HepG2 (cell line): ENCODE measurements around the gene GRAP. TPM values are rescaled to one million over a fixed set of nuclear protein-coding genes. Genes with fewer than 3 reads are reported as not detected.

Experiments used
- ATAC-seq: fragments of 200-7000 bp; cut with Tn5 transposase; 3 replicates; pipeline ENCODE4 v1.9.1; 2020; ENCODE audit warnings: mild to moderate bottlenecking, moderate library complexity
- BruUV-seq: library from RNA; stranded (reverse); fragments of 400-500 nt; replicated peaks from 2 replicates; lab custom pipeline; 2021; lab: Mats Ljungman, UMichigan
- CTCF ChIA-PET: fragments of 300-600 bp; formaldehyde crosslinking; extraction: SDS; loops from one replicate; lab custom pipeline; 2021; ENCODE audit warnings: low total read pairs, inconsistent platforms, low intra/inter-chr PET ratio; lab: Yijun Ruan, JAX
- POLR2A ChIA-PET: fragments of 350-600 bp; sonication (Branson Sonifier 250); formaldehyde crosslinking; loops from one replicate; lab custom pipeline; 2020; ENCODE audit warnings: antibody characterized with exemption, inconsistent platforms; lab: Yijun Ruan, JAX
- DNase-seq: peaks from one replicate; pipeline ENCODE4 v3.0.0-alpha.2; 2015; ENCODE audit warnings: low spot score
- FAIRE-seq: peaks from 3 replicates; lab custom pipeline; 2011; peaks lifted over from hg19 to GRCh38; lab: Jason Lieb, UNC
- H2AFZ ChIP-seq: one replicate; pipeline ENCODE4 v1.6.1; 2011; ENCODE audit warnings: low read length, inconsistent platforms
- H3K27ac ChIP-seq: fragments of 300-600 bp; 3 replicates; pipeline ENCODE4 v1.8.0; 2011; ENCODE audit warnings: mixed run types, mild to moderate bottlenecking, mixed read lengths, low read length, inconsistent platforms; ENCODE audit not compliant: insufficient read depth; ENCODE audit errors: extremely low read length
- H3K27me3 ChIP-seq, 2 experiments: fragments of 200-600 bp in 1 of 2; 2 replicates in 1 of 2; 3 replicates in 1 of 2; pipeline versions ENCODE4 v1.6.0 to v1.8.0; 2011; ENCODE audit warnings: low read length in 2 of 2, mild to moderate bottlenecking in 2 of 2, moderate library complexity in 2 of 2, inconsistent platforms in 1 of 2; ENCODE audit not compliant: insufficient read depth in 2 of 2, control insufficient read depth in 1 of 2
- H3K36me3 ChIP-seq, 2 experiments: fragments of 200-600 bp in 1 of 2; replicated peaks in 1 of 2; 2 replicates in 1 of 2; 3 replicates in 1 of 2; pipeline versions ENCODE4 v1.5.1 to v1.8.0; 2011; ENCODE audit warnings: low read length in 2 of 2, inconsistent platforms in 1 of 2; ENCODE audit not compliant: insufficient read depth in 2 of 2, control insufficient read depth in 1 of 2
- H3K4me1 ChIP-seq: 2 replicates; pipeline ENCODE4 v1.5.1; 2012; ENCODE audit warnings: low read length, inconsistent platforms; ENCODE audit not compliant: insufficient read depth
- H3K4me2 ChIP-seq: 2 replicates; pipeline ENCODE4 v1.6.0; 2011; ENCODE audit warnings: low read depth, low read length, inconsistent platforms
- H3K4me3 ChIP-seq, 3 experiments: fragments of 200-600 bp in 1 of 3; sonication (generic), shearing (Covaris generic) in 1 of 3; replicated peaks in 1 of 3; 2 replicates each; pipeline ENCODE4 v1.5.1; 2011 to 2016; ENCODE audit warnings: low read length in 3 of 3, inconsistent platforms in 2 of 3, low read depth in 2 of 3, mild to moderate bottlenecking in 2 of 3, control low read depth in 1 of 3, mixed read lengths in 1 of 3; ENCODE audit not compliant: insufficient read depth in 1 of 3
- H3K79me2 ChIP-seq: one replicate; pipeline ENCODE4 v1.6.1; 2011; ENCODE audit warnings: low read length, inconsistent platforms; ENCODE audit not compliant: insufficient read depth
- H3K9ac ChIP-seq: 2 replicates; pipeline ENCODE4 v1.6.0; 2011; ENCODE audit warnings: mild to moderate bottlenecking, low read depth, low read length, inconsistent platforms; ENCODE audit not compliant: insufficient read depth
- H3K9me3 ChIP-seq: 2 replicates; pipeline ENCODE4 v1.5.1; 2012; ENCODE audit warnings: mild to moderate bottlenecking, low read length
- H4K20me1 ChIP-seq: 2 replicates; pipeline ENCODE4 v1.6.0; 2011; ENCODE audit warnings: inconsistent platforms, mild to moderate bottlenecking, low read length, moderate library complexity; ENCODE audit not compliant: insufficient read depth
- CBX2 ChIP-seq, 2 experiments: fragments of 200-600 bp in 1 of 2; sonication (generic); formaldehyde crosslinking in 1 of 2; IDR thresholded peaks; 2 replicates each; pipeline versions ENCODE4 v1.7.0 to v1.8.1; 2018 to 2022; ENCODE audit warnings: low read depth in 2 of 2, low read length in 1 of 2, mild to moderate bottlenecking in 1 of 2, missing genetic modification reagents in 1 of 2
- ELK4 ChIP-seq: sonication (generic); formaldehyde crosslinking; IDR thresholded peaks from 2 replicates; pipeline ENCODE4 v1.9.0; 2021; ENCODE audit warnings: missing genetic modification reagents, borderline replicate concordance
- MBNL3 ChIP-seq: fragments of 250-450 bp; sonication (Bioruptor Pico); conservative IDR thresholded peaks from 2 replicates; pipeline ENCODE4 v1.8.0; 2022; ENCODE audit warnings: mild to moderate bottlenecking, inconsistent platforms
- ZBED4 ChIP-seq: sonication (generic); formaldehyde crosslinking; IDR thresholded peaks from 2 replicates; pipeline ENCODE4 v1.4.0; 2020; ENCODE audit warnings: missing genetic modification reagents, borderline replicate concordance
- ZBTB26 ChIP-seq: IDR thresholded peaks from 2 replicates; pipeline ENCODE4 v1.6.1; 2016; ENCODE audit warnings: missing compliant biosample characterization, missing genetic modification reagents, borderline replicate concordance
- ZNF30 ChIP-seq: sonication (generic); formaldehyde crosslinking; IDR thresholded peaks from 2 replicates; pipeline ENCODE4 v1.5.0; 2020; ENCODE audit warnings: mild to moderate bottlenecking, missing genetic modification reagents
- WGBS: methylation state at CpG from one replicate; pipeline ENCODE4 v1.1.6; 2017; ENCODE audit warnings: low lambda C conversion rate; 5-methylcytosine and 5-hydroxymethylcytosine counted together
- in situ Hi-C: cut with HindIII; loops from 2 replicates; pipeline ENCODE4 v1.10.0; 2017; ENCODE audit warnings: low pct_unique_long_range_greater_than_20kb; ENCODE audit not compliant: extremely low pct_ligation_motif_present
- intact Hi-C: fragments of 100-400 bp; cut with micrococcal nuclease; formaldehyde crosslinking; loops from one replicate; pipeline ENCODE4 v1.10.0; 2022; ENCODE audit not compliant: unreplicated experiment
- polyA plus RNA-seq, 8 experiments: library from polyadenylated mRNA; depleted of rRNA in 3 of 8; stranded (reverse) in 7 of 8; unstranded in 1 of 8; fragments of >200 nt; fragmentation: Illumina TruSeq in 4 of 8; extraction: Trizol in 4 of 8; gene quantifications; 2 replicates each; pipeline versions ENCODE4 v1.2.1 to v1.2.3, GENCODE V29; 2011 to 2016; ENCODE audit warnings: low read depth in 4 of 8, missing spikeins in 1 of 8, mixed read lengths in 1 of 8; ENCODE audit not compliant: insufficient read depth in 1 of 8
- total RNA-seq, 5 experiments: library from RNA; depleted of rRNA; stranded (reverse); fragments of >200 nt; fragmentation: Illumina TruSeq; extraction: Trizol; gene quantifications; 2 replicates each; pipeline ENCODE4 v1.2.3, GENCODE V29; 2016; ENCODE audit warnings: low read depth in 1 of 5

GRAP gene
- total and polyA plus RNA-seq, 2 of the 13 experiments (the other 11 are each of a cell fraction or from before 2014, with no cell fraction given): 0.77 to 1.7 TPM

- H3K79me2 ChIP-seq: peaks cover 59% of the 10 kb centered on the region
- no peak overlapping the region for H3K4me3 ChIP-seq
- DNase-seq (no peak), ATAC-seq (no peak), FAIRE-seq (no peak)
- H3K9ac ChIP-seq: no peak overlapping the region
- no peak overlapping the region for H2AFZ ChIP-seq
- peaks cover 3% of the 10 kb centered on the region; the same call in 1 of the 2 replicates for H4K20me1 ChIP-seq
- CTCF ChIA-PET: no interaction called here
- H3K27me3 ChIP-seq: no peaks in the 10 kb centered on the region
- in situ Hi-C loops: no loop called here
- TF ChIP-seq ELK4 (CRISPR knock-in tag): no peak
- TF ChIP-seq, all 625 proteins: peak for 0
- peaks cover 9 to 67% of the 10 kb centered on the region in 2 experiments; a peak in 4 of 5 replicates for H3K36me3 ChIP-seq
- no peaks in the 10 kb centered on the region for H3K9me3 ChIP-seq
- no peak overlapping the region for H3K27ac ChIP-seq
- BruUV-seq: no TSS peak
- peaks cover 12% of the 10 kb centered on the region for H3K4me1 ChIP-seq
- WGBS: 95% methylated on average over 3 of the region's 3 CpGs
- intact Hi-C loops: no loop called here
- H3K4me2 ChIP-seq: no peak overlapping the region
- POLR2A ChIA-PET: no interaction called here
Measured at GRCh38 chr17:18995220-18995619, 51.5 kb downstream of the GRAP start.

GRCh38 chr17:18994631-18995030, 52.1 kb downstream of the GRAP start:
- in situ Hi-C loops: no loop called here
- no TSS peak for BruUV-seq
- Histone ChIP-seq H3K9ac (no peak overlapping the region), H3K36me3 (peaks cover 9 to 67% of the 10 kb centered on the region in 2 experiments; a peak in 4 of 5 replicates), H3K4me1 (peaks cover 18% of the 10 kb centered on the region), H3K79me2 (peaks cover 57% of the 10 kb centered on the region), H3K4me3 (no peak overlapping the region), H2AFZ (no peak overlapping the region), H4K20me1 (peaks cover 3% of the 10 kb centered on the region; the same call in 1 of the 2 replicates)
- CTCF ChIA-PET: no interaction called here
- intact Hi-C loops: no loop called here
- no peak for DNase-seq
- no peak for FAIRE-seq
- no peak for TF ChIP-seq ZBED4 (CRISPR knock-in tag)
- no peak for TF ChIP-seq CBX2 (IDR thresholded peaks at IDR 0.05; ENCODE audit: low read depth, low read length)
- no peak for TF ChIP-seq CBX2 (CRISPR knock-in tag; IDR thresholded peaks at IDR 0.05; ENCODE audit: low read depth)
- TF ChIP-seq ZBTB26 (CRISPR knock-in tag): no peak
- TF ChIP-seq ZNF30 (CRISPR knock-in tag): no peak
- TF ChIP-seq MBNL3: no peak
- TF ChIP-seq, all 625 proteins: peak for 0
- POLR2A ChIA-PET: no interaction called here
- Histone ChIP-seq H3K4me2 (no peak overlapping the region), H3K9me3 (no peaks in the 10 kb centered on the region), H3K27ac (no peak overlapping the region), H3K27me3 (no peaks in the 10 kb centered on the region)
- 92% methylated on average over 1 of the region's 1 CpG for WGBS
- ATAC-seq: no peak
